Astrocyte (in vitro differentiated cells and primary cell): ENCODE data around the gene BICDL1. TPM values are rescaled to one million over a fixed set of nuclear protein-coding genes. Genes with fewer than 3 reads are reported as not detected.

Experiments used
- DNase-seq: peaks from one replicate; pipeline ENCODE4 v3.0.0-alpha.2; 2010; ENCODE audit warnings: low read depth
- FAIRE-seq: peaks from 2 replicates; lab custom pipeline; 2011; peaks lifted over from hg19 to GRCh38; lab: Jason Lieb, UNC
- H2AFZ ChIP-seq: 2 replicates; pipeline ENCODE4 v1.6.0; 2012; ENCODE audit warnings: low read depth, low read length, inconsistent platforms
- H3K27ac ChIP-seq: 2 replicates; pipeline ENCODE4 v1.5.1; 2011; ENCODE audit warnings: low read depth, low read length, inconsistent platforms
- H3K27me3 ChIP-seq: 2 replicates; pipeline ENCODE4 v1.6.0; 2011; ENCODE audit warnings: low read length, inconsistent platforms; ENCODE audit not compliant: insufficient read depth
- H3K36me3 ChIP-seq: 2 replicates; pipeline ENCODE4 v1.5.1; 2011; ENCODE audit warnings: low read length, inconsistent platforms; ENCODE audit not compliant: insufficient read depth
- H3K4me1 ChIP-seq: 2 replicates; pipeline ENCODE4 v1.5.1; 2011; ENCODE audit warnings: low read length, inconsistent platforms; ENCODE audit not compliant: insufficient read depth
- H3K4me2 ChIP-seq: 2 replicates; pipeline ENCODE4 v1.6.0; 2012; ENCODE audit warnings: low read length, inconsistent platforms
- H3K4me3 ChIP-seq: 2 replicates; pipeline ENCODE4 v1.5.1; 2011; ENCODE audit warnings: low read depth, mild to moderate bottlenecking, low read length, inconsistent platforms; ENCODE audit not compliant: insufficient read depth
- H3K79me2 ChIP-seq: 2 replicates; pipeline ENCODE4 v1.6.0; 2012; ENCODE audit warnings: mild to moderate bottlenecking, low read length, inconsistent platforms; ENCODE audit not compliant: insufficient read depth
- H3K9ac ChIP-seq: 2 replicates; pipeline ENCODE4 v1.6.0; 2012; ENCODE audit warnings: mild to moderate bottlenecking, low read length, inconsistent platforms
- H3K9me3 ChIP-seq: 2 replicates; pipeline ENCODE4 v1.5.1; 2012; ENCODE audit warnings: low read depth, mild to moderate bottlenecking, low read length, inconsistent platforms; ENCODE audit not compliant: insufficient read depth
- H4K20me1 ChIP-seq: 2 replicates; pipeline ENCODE4 v1.6.0; 2012; ENCODE audit warnings: low read length, inconsistent platforms; ENCODE audit not compliant: insufficient read depth
- H3K27ac Mint-ChIP-seq: one replicate; pipeline ENCODE4 v1.8.0; 2021; ENCODE audit warnings: mild to moderate bottlenecking, mixed read lengths; ENCODE audit not compliant: unreplicated experiment
- H3K27me3 Mint-ChIP-seq: one replicate; pipeline ENCODE4 v1.8.0; 2021; ENCODE audit warnings: low read depth, mixed read lengths; ENCODE audit not compliant: unreplicated experiment
- H3K36me3 Mint-ChIP-seq: one replicate; pipeline ENCODE4 v1.8.0; 2021; ENCODE audit warnings: low read depth, mixed read lengths; ENCODE audit not compliant: unreplicated experiment
- H3K4me1 Mint-ChIP-seq: one replicate; pipeline ENCODE4 v1.8.0; 2021; ENCODE audit warnings: low read depth, mixed read lengths; ENCODE audit not compliant: unreplicated experiment
- H3K4me3 Mint-ChIP-seq: one replicate; pipeline ENCODE4 v1.8.0; 2021; ENCODE audit warnings: mild to moderate bottlenecking, moderate library complexity, mixed read lengths; ENCODE audit not compliant: unreplicated experiment
- H3K9me3 Mint-ChIP-seq: one replicate; pipeline ENCODE4 v1.8.0; 2021; ENCODE audit warnings: mild to moderate bottlenecking, mixed read lengths; ENCODE audit not compliant: unreplicated experiment
- CTCF ChIP-seq: IDR thresholded peaks from 2 replicates; pipeline ENCODE4 v1.5.1; 2011; ENCODE audit warnings: low read depth, mild to moderate bottlenecking, inconsistent platforms, low read length, moderate library complexity; ENCODE audit not compliant: insufficient read depth
- EZH2 ChIP-seq: IDR thresholded peaks from 2 replicates; pipeline ENCODE4 v1.6.1; 2012; ENCODE audit warnings: mild to moderate bottlenecking, low read length, inconsistent platforms; ENCODE audit not compliant: insufficient read depth
- total RNA-seq: library from RNA; stranded (reverse); gene quantifications from 2 replicates; pipeline ENCODE4 v1.2.1, GENCODE V29; 2021

Gene BICDL1
- total RNA-seq, 1 donor from 2014 or later = 8.8 TPM

- no peak overlapping the region for H3K4me3 Mint-ChIP-seq
- Histone ChIP-seq H2AFZ (no peak overlapping the region), H3K9ac (no peak overlapping the region), H3K27ac (no peak overlapping the region), H4K20me1 (peaks cover 52% of the 10 kb centered on the region), H3K4me1 (peaks cover 19% of the 10 kb centered on the region), H3K4me3 (no peak overlapping the region), H3K4me2 (no peak overlapping the region), H3K79me2 (no peaks in the 10 kb centered on the region), H3K9me3 (no peaks in the 10 kb centered on the region), H3K27me3 (no peaks in the 10 kb centered on the region), H3K36me3 (peaks cover 74% of the 10 kb centered on the region)
- no peaks in the 10 kb centered on the region for H3K27me3 Mint-ChIP-seq
- FAIRE-seq (no peak), DNase-seq (no peak)
- no peak overlapping the region for H3K27ac Mint-ChIP-seq
- no peak for TF ChIP-seq CTCF
- no peak for TF ChIP-seq EZH2
- H3K4me1 Mint-ChIP-seq = peaks cover 12% of the 10 kb centered on the region
- H3K36me3 Mint-ChIP-seq = peaks cover 45% of the 10 kb centered on the region
- no peaks in the 10 kb centered on the region for H3K9me3 Mint-ChIP-seq
Measured at GRCh38 chr12:120131116-120131515, 142.1 kb downstream of the BICDL1 start.

- Histone ChIP-seq H3K4me1 (peaks cover 8% of the 10 kb centered on the region), H3K79me2 (no peaks in the 10 kb centered on the region), H3K27ac (no peak overlapping the region), H2AFZ (no peak overlapping the region), H3K4me3 (no peak overlapping the region), H3K9ac (no peak overlapping the region), H3K4me2 (no peak overlapping the region), H3K36me3 (peaks cover 80% of the 10 kb centered on the region), H3K9me3 (no peaks in the 10 kb centered on the region), H4K20me1 (peaks cover 53% of the 10 kb centered on the region), H3K27me3 (no peaks in the 10 kb centered on the region)
- H3K27ac Mint-ChIP-seq = no peak overlapping the region
- H3K27me3 Mint-ChIP-seq = no peaks in the 10 kb centered on the region
- TF ChIP-seq EZH2 (no peak), CTCF (no peak)
- no peaks in the 10 kb centered on the region for H3K9me3 Mint-ChIP-seq
- peaks cover 41% of the 10 kb centered on the region for H3K36me3 Mint-ChIP-seq
- FAIRE-seq (no peak), DNase-seq (no peak)
- H3K4me3 Mint-ChIP-seq = no peak overlapping the region
- peaks cover 2% of the 10 kb centered on the region for H3K4me1 Mint-ChIP-seq
Measured at GRCh38 chr12:120132054-120132836, 143.2 kb downstream of the BICDL1 start.

GRCh38 chr12:120132863-120133385 lies 143.9 kb downstream of the BICDL1 start:
- Histone ChIP-seq H3K9ac (no peak overlapping the region), H3K36me3 (peaks cover 80% of the 10 kb centered on the region), H3K9me3 (no peaks in the 10 kb centered on the region), H3K4me1 (peaks cover 2% of the 10 kb centered on the region), H4K20me1 (peaks cover 52% of the 10 kb centered on the region), H3K4me3 (no peak overlapping the region), H3K27me3 (no peaks in the 10 kb centered on the region), H3K4me2 (no peak overlapping the region), H2AFZ (no peak overlapping the region), H3K79me2 (no peaks in the 10 kb centered on the region), H3K27ac (no peak overlapping the region)
- no peaks in the 10 kb centered on the region for H3K9me3 Mint-ChIP-seq
- FAIRE-seq (no peak), DNase-seq (no peak)
- H3K36me3 Mint-ChIP-seq = peaks cover 37% of the 10 kb centered on the region
- no peaks in the 10 kb centered on the region for H3K27me3 Mint-ChIP-seq
- H3K4me1 Mint-ChIP-seq = no peaks in the 10 kb centered on the region
- no peak overlapping the region for H3K27ac Mint-ChIP-seq
- no peak overlapping the region for H3K4me3 Mint-ChIP-seq
- no peak for TF ChIP-seq EZH2
- TF ChIP-seq CTCF = no peak
